Caco-2 (cell line): Measurements from ENCODE around the gene GLT1D1. TPM values are rescaled to one million over a fixed set of nuclear protein-coding genes. Genes with fewer than 3 reads are reported as not detected.

ENCODE experiments used
- BruUV-seq: library from RNA; stranded (reverse); fragments of 400-500 nt; replicated peaks from 2 replicates; lab custom pipeline; 2021; lab: Mats Ljungman, UMichigan
- CTCF ChIA-PET: fragments of 300-600 bp; sonication (Branson Sonifier 250); formaldehyde crosslinking; loops from one replicate; lab custom pipeline; 2022; ENCODE audit warnings: antibody characterized with exemption; lab: Charles Lee
- POLR2A ChIA-PET: fragments of 300-600 bp; sonication (Branson Sonifier 250); formaldehyde crosslinking; loops from one replicate; lab custom pipeline; 2022; ENCODE audit warnings: antibody characterized with exemption; lab: Charles Lee
- DNase-seq, 2 experiments: peaks; one replicate each; pipeline versions ENCODE4 v3.0.0 to v3.0.0-alpha.2; 2020 to 2022
- H3K27me3 ChIP-seq: replicated peaks from 2 replicates; pipeline ENCODE4 v1.6.0; 2011; ENCODE audit warnings: low read length; ENCODE audit not compliant: control insufficient read depth, insufficient read depth
- H3K36me3 ChIP-seq: 2 replicates; pipeline ENCODE4 v1.5.1; 2011; ENCODE audit warnings: low read length; ENCODE audit not compliant: control insufficient read depth, insufficient read depth
- H3K4me1 ChIP-seq: fragments of 250-450 bp; sonication (Bioruptor Pico); 2 replicates; pipeline ENCODE4 v1.5.1; 2020; ENCODE audit warnings: mild to moderate bottlenecking
- H3K4me3 ChIP-seq: 2 replicates; pipeline ENCODE4 v1.5.1; 2011; ENCODE audit warnings: low read depth, mild to moderate bottlenecking, control low read depth, low read length
- H3K9me3 ChIP-seq: fragments of 250-450 bp; sonication (Bioruptor Pico); 2 replicates; pipeline ENCODE4 v1.5.1; 2020; ENCODE audit warnings: mild to moderate bottlenecking, moderate library complexity
- H3K27ac Mint-ChIP-seq: one replicate; pipeline ENCODE4 v1.8.0; 2022; ENCODE audit warnings: mixed read lengths; ENCODE audit not compliant: unreplicated experiment
- H3K27me3 Mint-ChIP-seq: one replicate; pipeline ENCODE4 v1.8.0; 2022; ENCODE audit warnings: mixed read lengths; ENCODE audit not compliant: insufficient read depth, unreplicated experiment
- H3K36me3 Mint-ChIP-seq: one replicate; pipeline ENCODE4 v1.8.0; 2022; ENCODE audit warnings: mild to moderate bottlenecking, mixed read lengths; ENCODE audit not compliant: insufficient read depth, unreplicated experiment
- H3K4me1 Mint-ChIP-seq: one replicate; pipeline ENCODE4 v1.8.0; 2022; ENCODE audit warnings: low read depth, mixed read lengths; ENCODE audit not compliant: unreplicated experiment
- H3K4me3 Mint-ChIP-seq: one replicate; pipeline ENCODE4 v1.8.0; 2022; ENCODE audit warnings: mild to moderate bottlenecking, moderate library complexity, mixed read lengths; ENCODE audit not compliant: unreplicated experiment
- H3K9me3 Mint-ChIP-seq: one replicate; pipeline ENCODE4 v1.8.0; 2022; ENCODE audit warnings: mixed read lengths; ENCODE audit not compliant: unreplicated experiment
- CTCF ChIP-seq, 2 experiments: fragments of 200-600 bp in 1 of 2; IDR thresholded peaks; 1 replicate in 1 of 2; 2 replicates in 1 of 2; pipeline versions ENCODE4 v1.5.1 to v1.8.0; 2011 to 2022; ENCODE audit warnings: antibody characterized with exemption in 1 of 2, control low read depth in 1 of 2, inconsistent platforms in 1 of 2, low read depth in 1 of 2, low read length in 1 of 2, mild to moderate bottlenecking in 1 of 2, moderate library complexity in 1 of 2; ENCODE audit not compliant: insufficient read depth in 1 of 2, severe bottlenecking in 1 of 2, unreplicated experiment in 1 of 2
- intact Hi-C: fragments of 100-400 bp; cut with micrococcal nuclease; formaldehyde crosslinking; loops from one replicate; pipeline ENCODE4 v1.10.0; 2022; ENCODE audit not compliant: unreplicated experiment
- total RNA-seq: library from RNA; stranded (reverse); gene quantifications from 2 replicates; pipeline ENCODE4 v1.2.3, GENCODE V29; 2022

The GLT1D1 gene
- total RNA-seq, 1 experiment from 2014 or later = not detected

GRCh38 chr12:128908254-128908653 lies 55.0 kb downstream of the GLT1D1 start:
- Histone ChIP-seq H3K9me3 (no peaks in the 10 kb centered on the region), H3K4me1 (peaks cover 22% of the 10 kb centered on the region), H3K27me3 (no peaks in the 10 kb centered on the region), H3K4me3 (no peak overlapping the region), H3K36me3 (no peaks in the 10 kb centered on the region)
- ChIA-PET POLR2A (no interaction called here), CTCF (no interaction called here)
- Mint-ChIP-seq H3K9me3 (peaks cover 19% of the 10 kb centered on the region), H3K4me3 (no peak overlapping the region), H3K27me3 (no peaks in the 10 kb centered on the region), H3K4me1 (peaks cover 17% of the 10 kb centered on the region), H3K27ac (no peak overlapping the region), H3K36me3 (no peaks in the 10 kb centered on the region)
- no peak for TF ChIP-seq CTCF (IDR thresholded peaks at IDR 0.05; ENCODE audit: insufficient read depth in 1 of 2, low read depth in 1 of 2, low read length in 1 of 2, severe bottlenecking in 1 of 2, unreplicated experiment in 1 of 2)
- BruUV-seq = no TSS peak
- DNase-seq = no peak
- intact Hi-C loops = loop anchor here (5.0 kb wide), 1 partner anchor 86 kb away; the partner anchor contains the start of gene SLC15A4

GRCh38 chr12:128909653-128910052 lies 56.4 kb downstream of the GLT1D1 start:
- H3K9me3 ChIP-seq = no peaks in the 10 kb centered on the region
- Mint-ChIP-seq H3K27me3 (no peaks in the 10 kb centered on the region), H3K4me3 (no peak overlapping the region), H3K36me3 (no peaks in the 10 kb centered on the region), H3K9me3 (peaks cover 10% of the 10 kb centered on the region), H3K4me1 (peaks cover 17% of the 10 kb centered on the region), H3K27ac (no peak overlapping the region)
- no peak for DNase-seq
- ChIA-PET CTCF (no interaction called here), POLR2A (no interaction called here)
- no TSS peak for BruUV-seq
- H3K4me1 ChIP-seq = peaks cover 22% of the 10 kb centered on the region
- no peak overlapping the region for H3K4me3 ChIP-seq
- no peaks in the 10 kb centered on the region for H3K36me3 ChIP-seq
- intact Hi-C loops = loop anchor here (5.0 kb wide), 1 partner anchor 87 kb away; the partner anchor contains the start of gene SLC15A4
- no peak for TF ChIP-seq CTCF (IDR thresholded peaks at IDR 0.05; ENCODE audit: insufficient read depth in 1 of 2, low read depth in 1 of 2, low read length in 1 of 2, severe bottlenecking in 1 of 2, unreplicated experiment in 1 of 2)
- no peaks in the 10 kb centered on the region for H3K27me3 ChIP-seq

- Histone ChIP-seq H3K9me3 (no peaks in the 10 kb centered on the region), H3K4me3 (no peak overlapping the region), H3K27me3 (no peaks in the 10 kb centered on the region), H3K4me1 (peaks cover 15% of the 10 kb centered on the region), H3K36me3 (no peaks in the 10 kb centered on the region)
- DNase-seq = no peak
- H3K9me3 Mint-ChIP-seq = peaks cover 10% of the 10 kb centered on the region
- TF ChIP-seq CTCF (IDR thresholded peaks at IDR 0.05; ENCODE audit: insufficient read depth in 1 of 2, low read depth in 1 of 2, low read length in 1 of 2, severe bottlenecking in 1 of 2, unreplicated experiment in 1 of 2) = no peak
- no peaks in the 10 kb centered on the region for H3K36me3 Mint-ChIP-seq
- no peak overlapping the region for H3K27ac Mint-ChIP-seq
- no peaks in the 10 kb centered on the region for H3K27me3 Mint-ChIP-seq
- CTCF ChIA-PET = no interaction called here
- POLR2A ChIA-PET = no interaction called here
- H3K4me3 Mint-ChIP-seq = no peak overlapping the region
- no TSS peak for BruUV-seq
- intact Hi-C loops = no loop called here
- H3K4me1 Mint-ChIP-seq = peaks cover 17% of the 10 kb centered on the region
Observed at GRCh38 chr12:128910629-128911028, 57.4 kb downstream of the GLT1D1 start.
